ENCODE measurements around the gene TRPV3. TPM values are rescaled to one million over a fixed set of nuclear protein-coding genes. Genes with fewer than 3 reads are reported as not detected.

Gene TRPV3
- total RNA-seq, 1 donor from 2014 or later = 0.46 TPM

DNA sequence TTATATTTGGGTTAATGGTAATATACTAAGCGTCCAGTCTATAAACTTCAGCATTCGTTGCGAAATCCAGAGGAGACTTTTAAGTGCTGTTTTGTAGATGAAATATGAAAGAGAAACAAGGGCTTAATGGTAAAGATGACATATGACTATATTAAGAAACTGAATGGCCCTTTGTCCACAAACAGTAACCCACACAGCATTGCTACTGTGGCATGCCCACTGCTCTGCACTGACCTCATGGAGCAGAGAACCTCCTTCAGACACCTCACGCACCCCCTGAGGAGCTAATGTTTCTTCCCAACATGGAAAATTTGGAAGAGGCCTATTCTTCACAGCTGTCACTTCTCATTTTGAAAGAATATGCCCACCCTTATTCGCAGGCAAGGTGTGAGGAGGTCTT, 55.1 kb downstream of the TRPV3 start:
- no peak overlapping the region for H3K4me3 ChIP-seq (ENCODE audit: low read depth, low read length)
- TF ChIP-seq, protein P1, sequence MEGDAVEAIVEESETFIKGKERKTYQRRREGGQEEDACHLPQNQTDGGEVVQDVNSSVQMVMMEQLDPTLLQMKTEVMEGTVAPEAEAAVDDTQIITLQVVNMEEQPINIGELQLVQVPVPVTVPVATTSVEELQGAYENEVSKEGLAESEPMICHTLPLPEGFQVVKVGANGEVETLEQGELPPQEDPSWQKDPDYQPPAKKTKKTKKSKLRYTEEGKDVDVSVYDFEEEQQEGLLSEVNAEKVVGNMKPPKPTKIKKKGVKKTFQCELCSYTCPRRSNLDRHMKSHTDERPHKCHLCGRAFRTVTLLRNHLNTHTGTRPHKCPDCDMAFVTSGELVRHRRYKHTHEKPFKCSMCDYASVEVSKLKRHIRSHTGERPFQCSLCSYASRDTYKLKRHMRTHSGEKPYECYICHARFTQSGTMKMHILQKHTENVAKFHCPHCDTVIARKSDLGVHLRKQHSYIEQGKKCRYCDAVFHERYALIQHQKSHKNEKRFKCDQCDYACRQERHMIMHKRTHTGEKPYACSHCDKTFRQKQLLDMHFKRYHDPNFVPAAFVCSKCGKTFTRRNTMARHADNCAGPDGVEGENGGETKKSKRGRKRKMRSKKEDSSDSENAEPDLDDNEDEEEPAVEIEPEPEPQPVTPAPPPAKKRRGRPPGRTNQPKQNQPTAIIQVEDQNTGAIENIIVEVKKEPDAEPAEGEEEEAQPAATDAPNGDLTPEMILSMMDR (conservative IDR thresholded peaks at IDR 0.05; ENCODE audit: low read depth, low read length) = no peak
- no peak for DNase-seq (ENCODE audit: low read depth)

DNA sequence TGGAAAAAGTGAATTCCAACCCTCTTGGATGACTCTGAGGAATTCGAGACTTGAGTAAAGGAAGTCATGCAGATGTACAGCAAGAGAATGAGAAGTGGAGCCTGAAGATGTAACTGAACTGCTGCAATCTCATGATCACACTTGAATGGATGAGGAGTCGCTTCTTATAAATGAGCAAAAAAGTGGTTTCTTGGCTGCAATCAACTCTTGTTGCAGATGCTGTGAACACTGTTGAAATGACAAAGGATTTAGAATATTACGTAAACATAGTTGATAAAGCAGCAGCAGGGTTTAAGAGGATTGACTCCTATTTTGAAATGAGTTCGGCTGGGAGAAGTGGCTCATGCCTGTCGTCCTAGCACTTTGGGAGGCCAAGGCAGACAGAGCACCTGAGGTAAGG, 56.3 kb downstream of the TRPV3 start:
- no peak for DNase-seq (ENCODE audit: low read depth)
- TF ChIP-seq, protein P1 (conservative IDR thresholded peaks at IDR 0.05; ENCODE audit: low read depth, low read length) = no peak
- H3K4me3 ChIP-seq (ENCODE audit: low read depth, low read length) = no peak overlapping the region

DNA sequence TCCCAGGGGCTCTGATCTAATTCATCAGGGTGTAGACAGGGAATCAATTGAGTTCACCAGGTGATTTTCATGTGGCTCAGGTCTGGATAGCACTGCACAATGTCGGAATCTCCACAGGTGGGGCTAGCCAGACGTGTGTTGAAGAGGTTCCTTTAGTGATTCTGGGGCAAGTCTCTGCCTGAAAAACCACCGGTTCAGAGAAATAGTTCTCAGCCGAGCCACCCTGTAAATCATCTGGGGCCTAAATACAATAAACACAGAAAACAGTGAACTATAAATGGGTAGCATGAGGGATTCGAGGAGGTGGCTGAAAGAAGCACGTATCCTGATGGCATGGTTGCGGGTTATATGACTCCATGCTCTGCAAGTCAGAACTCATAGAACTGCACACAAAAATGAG, 60.5 kb downstream of the TRPV3 start:
- no peak overlapping the region for H3K4me3 ChIP-seq (ENCODE audit: low read depth, low read length)
- TF ChIP-seq, protein P1 (conservative IDR thresholded peaks at IDR 0.05; ENCODE audit: low read depth, low read length) = no peak
- no peak for DNase-seq (ENCODE audit: low read depth)

DNA sequence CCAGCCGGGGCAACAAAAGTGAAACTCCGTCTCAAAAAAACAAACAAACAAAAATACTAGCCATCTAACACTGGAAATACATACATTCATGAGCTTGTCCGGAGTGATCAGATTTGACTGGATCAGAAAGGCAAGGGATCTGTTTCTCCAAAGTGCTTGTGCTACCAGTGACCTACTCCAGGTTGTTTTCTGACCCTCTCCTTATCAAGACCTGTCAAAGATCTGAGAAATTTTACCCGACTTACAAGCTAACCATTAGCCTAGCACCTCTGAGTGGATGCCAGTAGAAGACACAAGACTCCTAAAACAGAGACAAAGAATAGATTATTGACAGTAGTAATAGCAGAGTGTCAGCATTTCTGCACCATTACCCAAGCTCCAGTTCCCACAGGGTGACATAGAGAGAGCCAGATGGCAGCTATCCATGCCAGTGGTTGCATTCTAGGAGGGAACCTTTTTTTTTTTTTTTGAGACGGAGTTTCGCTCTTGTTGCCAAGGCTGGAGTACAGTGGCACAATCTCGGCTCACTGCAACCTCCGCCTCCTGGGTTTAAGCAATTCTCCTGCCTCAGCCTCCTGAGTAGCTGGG, 72.0 kb downstream of the TRPV3 start:
- no peak overlapping the region for H3K4me3 ChIP-seq (ENCODE audit: low read depth, low read length)
- TF ChIP-seq, protein P1 (conservative IDR thresholded peaks at IDR 0.05; ENCODE audit: low read depth, low read length) = no peak
- no peak for DNase-seq (ENCODE audit: low read depth)

DNA sequence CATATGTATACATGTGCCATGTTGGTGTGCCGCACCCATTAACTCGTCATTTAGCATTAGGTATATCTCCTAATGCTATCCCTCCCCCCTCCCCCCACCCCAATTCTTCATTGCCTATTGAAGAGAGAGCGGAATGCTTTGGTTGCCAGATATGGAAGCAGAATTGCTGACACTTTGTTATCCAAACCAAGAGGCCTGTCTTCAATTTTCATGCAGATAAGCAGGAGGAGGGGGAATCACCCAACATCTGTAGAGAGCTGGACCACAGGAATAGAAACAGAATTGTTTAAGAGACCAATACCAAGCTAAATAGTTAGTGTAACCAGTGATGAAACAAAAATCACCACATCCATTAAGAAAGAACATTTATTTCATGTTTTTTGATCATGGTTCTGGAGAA, 74.8 kb downstream of the TRPV3 start:
- no peak overlapping the region for H3K4me3 ChIP-seq (ENCODE audit: low read depth, low read length)
- DNase-seq (ENCODE audit: low read depth) = no peak
- TF ChIP-seq, protein P1 (conservative IDR thresholded peaks at IDR 0.05; ENCODE audit: low read depth, low read length) = no peak

DNA sequence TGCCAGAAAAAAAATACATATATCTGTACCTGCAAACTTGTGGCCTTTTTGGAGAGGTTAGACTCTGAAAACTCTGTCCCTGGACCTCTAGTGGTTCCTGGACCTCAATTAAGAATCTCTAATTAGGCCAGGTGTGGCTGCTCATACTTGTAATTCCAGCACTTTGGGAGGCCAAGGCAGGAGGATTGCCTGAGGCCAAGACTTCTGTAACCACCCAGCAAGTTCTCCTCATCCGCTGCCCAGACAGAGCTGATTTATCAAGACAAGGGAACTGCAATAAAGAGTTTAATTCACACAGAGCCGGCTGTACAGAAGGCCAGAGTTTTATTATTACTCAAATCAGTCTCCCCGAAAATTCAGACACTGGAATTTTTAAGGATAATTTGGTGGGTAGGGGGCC, 77.6 kb downstream of the TRPV3 start:
- TF ChIP-seq, protein P1 (conservative IDR thresholded peaks at IDR 0.05; ENCODE audit: low read depth, low read length) = no peak
- no peak for DNase-seq (ENCODE audit: low read depth)

More for the DNA sequence above, 77.6 kb downstream of the TRPV3 start:
- no peak overlapping the region for H3K4me3 ChIP-seq (ENCODE audit: low read depth, low read length)
